Activated CD8-positive, alpha-beta memory T cell treated with anti-CD3 and anti-CD28 coated beads, Interleukin-2, amount 50 U/mL, for 24 hours (primary cell): ENCODE data around the gene WDR6.

Source experiments
- DNase-seq: peaks from one replicate; pipeline ENCODE4 v3.0.0-alpha.2; 2020; ENCODE audit errors: extremely low read depth

Gene WDR6

GRCh38 chr3:49013738-49014660, 6.8 kb downstream of the WDR6 start:
- DNase-seq: no peak

- DNase-seq: no peak
These were observed 7.9 kb downstream of the WDR6 start for GRCh38 chr3:49015072-49015471.

GRCh38 chr3:49015765-49016164, 8.6 kb downstream of the WDR6 start:
- no peak for DNase-seq

GRCh38 chr3:49016414-49017228, 9.4 kb downstream of the WDR6 start:
- DNase-seq: no peak

GRCh38 chr3:49017229-49017970, 10.2 kb downstream of the WDR6 start:
- no peak for DNase-seq

- peak; percentile 30 for DNase-seq
These were observed 10.9 kb downstream of the WDR6 start, which contains the start of gene DALRD3 for GRCh38 chr3:49017971-49018706. Gene DALRD3, minus strand, starts transcription at chr3:49018580. Its CDS starts 16 bp downstream, at chr3:49018564.

GRCh38 chr3:49018707-49019006, 11.5 kb downstream of the WDR6 start:
- no peak for DNase-seq

- no peak for DNase-seq
These were observed 12.7 kb downstream of the WDR6 start for GRCh38 chr3:49019941-49020329.

- DNase-seq: no peak
These were observed 13.4 kb downstream of the WDR6 start for GRCh38 chr3:49020330-49021212.

GRCh38 chr3:49021213-49021812, 14.1 kb downstream of the WDR6 start:
- DNase-seq: peak; percentile 98

- DNase-seq: peak; percentile 78
These were observed 14.9 kb downstream of the WDR6 start, which contains the start of gene NDUFAF3 for GRCh38 chr3:49021813-49022687. Gene NDUFAF3, plus strand, starts transcription at chr3:49022121. Its CDS starts 24 bp downstream, at chr3:49022145.

- no peak for DNase-seq
These were observed 15.5 kb downstream of the WDR6 start for GRCh38 chr3:49022688-49023171.

- no peak for DNase-seq
These were observed 16.6 kb downstream of the WDR6 start for GRCh38 chr3:49023775-49024174.

GRCh38 chr3:49024449-49024848, 17.3 kb downstream of the WDR6 start:
- DNase-seq: no peak

- DNase-seq: no peak
These were observed 18.0 kb downstream of the WDR6 start for GRCh38 chr3:49025005-49025792.

GRCh38 chr3:49025793-49026520, 18.8 kb downstream of the WDR6 start:
- no peak for DNase-seq

- no peak for DNase-seq
These were observed 19.3 kb downstream of the WDR6 start for GRCh38 chr3:49026536-49026935.
